Stomach smooth muscle (tissue), 2 donors: ENCODE data around the gene EGFLAM.
A peak's percentile ranks its signal among the peaks of the same experiment; 100 is the strongest.
"Not testable (repeated sequence)": the region's sequence is repeated elsewhere in the genome, so short reads cannot be mapped to it uniquely, and the experiment has no call there.

Experiments used
- H3K27ac ChIP-seq: one replicate; pipeline ENCODE4 v1.7.0; 2013; ENCODE audit warnings: mild to moderate bottlenecking, low read length, inconsistent platforms
- H3K27me3 ChIP-seq, 2 donors: one replicate each; pipeline ENCODE4 v1.7.0; 2013; ENCODE audit warnings: low read length in 2 of 2; ENCODE audit not compliant: insufficient read depth in 2 of 2, control insufficient read depth in 1 of 2
- H3K36me3 ChIP-seq, 2 donors: one replicate each; pipeline ENCODE4 v1.7.0; 2013; ENCODE audit warnings: low read length in 2 of 2; ENCODE audit not compliant: control insufficient read depth in 2 of 2, insufficient read depth in 2 of 2
- H3K4me1 ChIP-seq: one replicate; pipeline ENCODE4 v1.7.0; 2013; ENCODE audit warnings: low read length; ENCODE audit not compliant: control insufficient read depth, insufficient read depth
- H3K4me3 ChIP-seq, 2 donors: one replicate each; pipeline ENCODE4 v1.7.0; 2013; ENCODE audit warnings: low read length in 2 of 2
- H3K9ac ChIP-seq, 2 donors: one replicate each; pipeline ENCODE4 v1.7.0; 2013; ENCODE audit warnings: low read length in 2 of 2, mild to moderate bottlenecking in 1 of 2
- H3K9me3 ChIP-seq, 2 donors: one replicate each; pipeline ENCODE4 v1.7.0; 2013; ENCODE audit warnings: low read length in 2 of 2; ENCODE audit not compliant: control insufficient read depth in 2 of 2
- donor health status: healthy.
- donor health status: Pancreatic carcinoma.

The EGFLAM gene

DNA sequence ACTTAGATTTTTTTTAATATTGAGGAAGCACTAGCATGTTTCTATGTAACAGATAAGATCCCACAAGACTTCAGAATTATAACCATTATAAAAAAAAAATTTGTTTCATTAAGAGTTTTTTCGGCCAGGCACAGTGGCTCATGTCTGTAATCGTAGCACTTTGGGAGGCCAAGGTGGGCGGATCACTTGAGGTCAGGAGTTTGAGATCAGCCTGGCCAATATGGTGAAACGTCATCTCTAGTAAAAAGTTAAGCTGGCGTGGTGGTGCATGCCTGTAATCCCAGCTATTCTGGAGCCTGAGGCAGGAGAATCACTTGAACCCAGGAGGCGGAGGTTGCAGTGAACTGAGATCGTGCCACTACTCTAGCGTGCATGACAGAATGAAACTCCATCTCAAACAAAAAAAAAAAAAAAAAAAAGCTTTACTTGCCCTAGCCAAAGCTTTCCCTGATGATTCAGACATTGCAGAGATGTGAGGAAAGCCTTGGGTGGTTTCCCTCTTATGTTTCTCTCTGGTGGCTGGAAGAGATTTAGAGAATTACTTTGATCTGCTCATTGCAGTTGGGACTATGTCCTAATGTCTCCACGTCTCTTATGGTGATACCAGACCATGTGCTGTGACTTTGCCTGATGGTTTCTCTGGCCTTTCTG lies 65.4 kb downstream of the EGFLAM start:
- H3K9ac ChIP-seq, result no peak overlapping the region
- H3K27me3 ChIP-seq, result no peaks in the 10 kb centered on the region
- no peak overlapping the region for H3K27ac ChIP-seq

DNA sequence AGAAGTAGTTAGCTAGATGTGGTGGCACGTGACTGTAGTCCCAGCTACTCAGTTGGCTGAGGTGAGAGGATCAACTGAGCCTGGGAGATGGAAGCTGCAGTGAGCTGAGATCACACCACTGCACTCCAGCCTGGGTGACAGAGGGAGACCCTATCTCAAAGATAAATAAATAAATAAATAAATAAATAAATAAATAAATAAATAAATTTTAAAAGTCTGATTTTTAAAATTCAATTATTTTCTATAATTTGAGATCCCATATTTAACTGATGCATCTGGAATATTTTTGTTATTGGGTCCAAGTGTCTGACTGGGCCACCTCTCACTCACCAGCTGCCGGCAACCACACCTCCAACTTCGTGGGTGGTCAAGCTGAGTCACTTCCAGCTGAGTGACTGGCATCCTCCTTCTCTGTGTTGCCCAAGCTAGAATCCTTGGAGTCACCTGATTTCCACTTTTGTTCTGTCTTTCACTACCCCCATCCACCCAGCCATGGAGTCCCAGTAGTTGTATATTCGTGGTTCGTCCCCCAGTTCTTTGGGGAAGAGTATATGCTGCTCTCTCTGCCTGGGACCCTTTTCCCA lies 70.9 kb downstream of the EGFLAM start:
- no peak overlapping the region for H3K27ac ChIP-seq
- H3K9me3 ChIP-seq, result no peaks in the 10 kb centered on the region
- H3K36me3 ChIP-seq, result no peaks in the 10 kb centered on the region
- H3K27me3 ChIP-seq, result no peaks in the 10 kb centered on the region
- no peak overlapping the region for H3K4me3 ChIP-seq
- no peak overlapping the region for H3K9ac ChIP-seq
- H3K4me1 ChIP-seq, result no peaks in the 10 kb centered on the region

More for the DNA sequence above, 65.4 kb downstream of the EGFLAM start:
- Histone ChIP-seq H3K9me3 (no peaks in the 10 kb centered on the region), H3K4me1 (no peaks in the 10 kb centered on the region), H3K4me3 (no peak overlapping the region), H3K36me3 (no peaks in the 10 kb centered on the region)

DNA sequence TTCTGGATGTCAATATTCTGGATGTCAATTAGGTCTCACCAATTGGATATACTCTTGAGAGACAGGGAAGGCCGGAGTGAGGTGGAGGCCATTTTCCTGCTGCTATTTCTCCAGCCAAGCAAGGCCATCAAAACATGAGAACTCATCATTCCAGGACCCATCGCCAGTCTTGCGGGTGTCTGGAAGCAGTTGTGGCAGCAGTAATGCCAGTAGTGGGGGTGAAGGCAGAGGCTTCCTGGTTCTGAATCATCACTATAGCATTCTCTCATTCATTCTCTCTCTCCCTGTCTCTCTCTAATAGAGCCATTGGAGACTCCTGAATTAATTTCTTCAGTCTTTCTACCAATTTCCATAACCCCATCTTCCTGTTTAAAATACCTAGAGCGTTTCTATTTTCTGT lies 71.8 kb downstream of the EGFLAM start:
- H3K27me3 ChIP-seq, result no peaks in the 10 kb centered on the region

DNA sequence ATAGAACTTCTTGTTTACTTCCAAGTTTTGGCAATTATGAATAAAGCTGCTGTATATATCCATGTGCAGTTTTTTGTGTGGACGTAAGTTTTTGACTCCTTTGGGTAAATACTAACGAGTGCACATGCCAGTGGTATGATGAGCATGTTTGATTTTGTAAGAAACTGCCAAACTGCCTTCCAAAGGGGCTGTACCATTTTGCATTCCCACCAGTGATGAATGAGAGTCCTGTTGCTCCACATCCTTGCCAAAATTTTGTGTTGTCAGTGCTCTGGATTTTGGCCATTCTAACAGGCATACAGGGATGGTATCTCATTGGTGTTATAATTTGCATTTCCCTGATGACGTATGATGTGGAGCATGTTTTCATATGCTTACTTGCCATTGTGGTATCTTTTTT lies 73.5 kb downstream of the EGFLAM start:
- no peak overlapping the region for H3K9ac ChIP-seq
- H3K36me3 ChIP-seq, result no peaks in the 10 kb centered on the region
- H3K4me1 ChIP-seq, result no peaks in the 10 kb centered on the region
- no peak overlapping the region for H3K27ac ChIP-seq
- H3K9me3 ChIP-seq, result no peaks in the 10 kb centered on the region
- no peaks in the 10 kb centered on the region for H3K27me3 ChIP-seq
- no peak overlapping the region for H3K4me3 ChIP-seq

More for the DNA sequence above, 71.8 kb downstream of the EGFLAM start:
- H3K9me3 ChIP-seq, result no peaks in the 10 kb centered on the region
- H3K36me3 ChIP-seq, result no peaks in the 10 kb centered on the region
- H3K4me3 ChIP-seq, result no peak overlapping the region
- no peak overlapping the region for H3K9ac ChIP-seq
- no peak overlapping the region for H3K27ac ChIP-seq
- no peaks in the 10 kb centered on the region for H3K4me1 ChIP-seq

DNA sequence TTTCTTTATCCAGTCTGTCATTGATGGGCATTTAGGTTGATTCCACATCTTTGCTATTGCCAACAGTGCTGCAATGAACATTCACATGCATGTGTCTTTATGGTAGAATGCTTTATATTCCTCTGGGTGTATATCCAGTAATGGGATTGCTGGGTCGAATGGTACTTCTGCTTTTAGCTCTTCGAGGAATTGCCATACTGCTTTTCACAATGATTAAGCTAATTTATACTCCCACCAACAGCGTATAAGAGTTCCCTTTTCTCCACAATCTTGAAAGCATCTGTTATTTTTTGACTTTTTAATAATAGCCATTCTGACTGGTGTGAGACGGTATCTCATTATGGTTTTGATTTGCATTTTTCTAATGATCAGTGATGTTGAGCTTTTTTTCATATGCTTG lies 74.8 kb downstream of the EGFLAM start:
- not testable (repeated sequence) for H3K9ac ChIP-seq, H3K36me3 ChIP-seq, H3K4me1 ChIP-seq, H3K27ac ChIP-seq, H3K4me3 ChIP-seq, H3K9me3 ChIP-seq, H3K27me3 ChIP-seq

DNA sequence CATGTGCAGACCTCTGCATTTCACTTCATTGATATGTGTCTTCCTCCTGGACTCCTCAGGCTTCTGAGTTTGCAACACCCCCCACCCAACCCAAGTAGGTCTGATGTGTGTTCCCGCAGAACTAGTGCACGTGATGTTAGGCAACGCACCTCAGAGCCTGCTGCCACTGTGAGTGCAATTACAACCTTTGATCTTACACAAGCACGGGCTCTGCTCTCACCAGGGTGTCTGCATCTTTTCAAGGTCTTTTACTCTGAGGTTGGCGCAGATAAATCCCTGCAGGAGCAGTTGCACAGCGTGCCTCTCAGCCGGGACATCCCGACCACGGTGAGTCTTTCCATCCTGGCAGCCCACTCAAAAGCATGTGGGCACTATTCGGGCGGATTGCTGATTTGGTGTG lies 80.1 kb downstream of the EGFLAM start:
- Histone ChIP-seq H3K9ac (no peak overlapping the region), H3K4me3 (peak overlapping the region in 1 of 2 donors; percentile 29), H3K9me3 (no peaks in the 10 kb centered on the region), H3K36me3 (no peaks in the 10 kb centered on the region), H3K27ac (no peak overlapping the region), H3K27me3 (no peaks in the 10 kb centered on the region), H3K4me1 (no peaks in the 10 kb centered on the region)

DNA sequence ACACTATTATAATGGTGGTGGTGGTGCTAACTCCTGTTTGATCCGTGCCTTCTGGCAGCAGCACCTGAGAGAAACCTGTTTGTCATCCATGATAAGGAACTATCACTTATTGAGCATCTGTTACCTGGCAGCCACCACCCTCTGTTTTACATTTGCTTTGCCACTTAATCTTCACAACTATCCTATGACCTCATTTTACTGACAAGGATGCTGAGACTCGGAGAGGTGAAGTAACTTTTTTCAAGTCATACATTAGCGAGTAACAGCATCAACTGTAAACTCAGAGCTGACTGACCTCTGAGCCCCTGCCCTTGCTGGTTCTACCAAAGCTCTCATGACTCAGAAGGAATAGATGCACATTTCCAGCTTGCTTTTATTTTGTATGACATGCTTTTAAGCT lies 81.1 kb downstream of the EGFLAM start:
- peak overlapping the region in 1 of 2 donors; percentile 13 for H3K4me3 ChIP-seq
- no peak overlapping the region for H3K9ac ChIP-seq
- H3K27ac ChIP-seq, result no peak overlapping the region
- no peaks in the 10 kb centered on the region for H3K9me3 ChIP-seq
- H3K4me1 ChIP-seq, result no peaks in the 10 kb centered on the region
- H3K36me3 ChIP-seq, result no peaks in the 10 kb centered on the region
- H3K27me3 ChIP-seq, result no peaks in the 10 kb centered on the region

DNA sequence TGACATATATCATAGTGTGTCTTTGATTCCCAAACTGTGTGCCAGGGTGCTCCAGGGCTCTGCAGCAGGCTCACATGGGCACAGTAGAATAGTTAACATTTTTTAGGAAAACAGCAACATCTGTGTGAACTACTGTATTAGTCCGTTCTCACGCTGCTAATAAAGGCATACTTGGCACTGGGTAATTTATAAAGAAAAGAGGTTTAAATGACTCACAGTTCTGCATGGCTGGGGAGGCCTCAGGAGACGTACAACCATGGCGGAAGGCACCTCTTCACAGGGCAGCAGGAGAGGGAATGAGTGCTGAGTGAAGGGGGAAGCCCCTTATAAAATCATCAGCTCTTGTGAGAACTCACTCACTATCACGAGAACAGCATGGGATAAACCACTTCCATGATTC lies 82.7 kb downstream of the EGFLAM start:
- H3K9ac ChIP-seq, result no peak overlapping the region
- no peak overlapping the region for H3K27ac ChIP-seq
- no peaks in the 10 kb centered on the region for H3K27me3 ChIP-seq
- H3K9me3 ChIP-seq, result no peaks in the 10 kb centered on the region
- H3K4me1 ChIP-seq, result no peaks in the 10 kb centered on the region
- no peaks in the 10 kb centered on the region for H3K36me3 ChIP-seq
- no peak overlapping the region for H3K4me3 ChIP-seq

DNA sequence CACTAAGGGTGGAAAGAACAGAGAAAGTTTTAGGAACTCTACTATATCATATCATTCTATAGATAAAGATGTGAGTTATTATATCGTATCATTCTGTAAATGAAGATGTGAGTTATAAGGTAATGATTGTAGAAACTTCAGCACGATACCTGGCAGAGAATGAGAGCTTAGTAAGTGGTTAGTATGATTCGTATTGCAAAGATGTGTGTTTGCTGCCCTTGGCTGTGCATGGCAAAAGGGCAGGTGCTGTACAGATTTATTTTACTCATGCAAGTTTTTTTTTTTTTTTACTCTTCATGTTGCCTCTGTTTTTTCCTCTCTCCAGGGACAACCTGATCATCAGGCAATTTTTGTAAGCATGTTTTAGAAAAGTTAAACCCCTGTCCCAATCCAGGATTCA lies 83.3 kb downstream of the EGFLAM start:
- Histone ChIP-seq H3K27ac (no peak overlapping the region), H3K9ac (no peak overlapping the region), H3K36me3 (no peaks in the 10 kb centered on the region), H3K9me3 (no peaks in the 10 kb centered on the region), H3K4me1 (no peaks in the 10 kb centered on the region), H3K27me3 (no peaks in the 10 kb centered on the region), H3K4me3 (no peak overlapping the region)

DNA sequence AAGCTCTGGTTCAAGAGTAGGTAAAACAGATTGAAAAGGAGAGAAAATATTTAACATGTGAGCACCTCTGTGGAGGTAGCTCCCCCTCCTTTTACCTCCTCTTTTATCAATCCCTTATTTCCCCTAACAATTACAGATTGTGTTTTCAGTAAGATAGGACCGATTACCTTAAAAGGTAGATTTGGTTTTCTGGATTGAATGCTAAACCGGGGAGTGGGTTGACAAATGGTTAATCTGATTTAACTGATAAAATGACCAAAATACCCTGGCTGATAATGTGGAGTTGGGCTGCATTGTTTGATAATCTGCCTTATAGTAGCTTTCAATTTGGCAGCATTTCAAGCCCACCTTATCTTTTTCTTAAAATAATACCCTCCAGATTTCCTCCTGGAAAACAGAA lies 83.9 kb downstream of the EGFLAM start:
- Histone ChIP-seq H3K9ac (no peak overlapping the region), H3K27ac (no peak overlapping the region), H3K4me3 (no peak overlapping the region), H3K4me1 (no peaks in the 10 kb centered on the region), H3K9me3 (no peaks in the 10 kb centered on the region), H3K36me3 (no peaks in the 10 kb centered on the region), H3K27me3 (no peaks in the 10 kb centered on the region)

DNA sequence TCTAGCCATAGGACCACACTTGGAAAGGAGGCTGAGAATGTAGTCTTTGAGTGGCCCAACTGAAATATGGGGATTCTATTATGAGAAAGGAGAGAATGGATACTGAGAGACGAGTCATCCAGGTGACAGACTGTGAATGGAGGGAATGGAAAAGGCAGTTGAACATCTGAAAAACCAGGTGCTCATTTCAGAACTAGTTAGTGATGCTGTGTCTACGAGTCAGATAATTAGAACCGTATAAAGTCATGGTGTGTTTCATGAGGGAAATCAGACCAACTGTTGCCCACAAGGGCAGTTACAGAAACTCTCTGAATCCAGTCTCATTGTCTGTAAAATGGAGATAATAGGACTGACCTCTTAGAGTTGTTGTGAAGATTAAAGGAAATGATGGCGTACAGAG lies 86.5 kb downstream of the EGFLAM start:
- H3K36me3 ChIP-seq, result no peaks in the 10 kb centered on the region
- H3K9me3 ChIP-seq, result no peaks in the 10 kb centered on the region
- H3K27me3 ChIP-seq, result no peaks in the 10 kb centered on the region
- no peaks in the 10 kb centered on the region for H3K4me1 ChIP-seq
- no peak overlapping the region for H3K4me3 ChIP-seq
- H3K9ac ChIP-seq, result no peak overlapping the region
- no peak overlapping the region for H3K27ac ChIP-seq
